HG02884 (cell line): ENCODE measurements around the gene SLC25A52.
A peak's percentile ranks its signal among the peaks of the same experiment; 100 is the strongest.
"Not testable (repeated sequence)": the region's sequence is repeated elsewhere in the genome, so short reads cannot be mapped to it uniquely, and the experiment has no call there.

Source experiments
- ATAC-seq: cut with Tn5 transposase; IDR thresholded peaks from one replicate; pipeline ENCODE4 v1.9.1; 2021; ENCODE audit warnings: mild to moderate bottlenecking, moderate library complexity; ENCODE audit not compliant: unreplicated experiment

SLC25A52 gene

GRCh38 chr18:31741097-31741735 lies 19.5 kb downstream of the SLC25A52 start:
- ATAC-seq: no peak

GRCh38 chr18:31740180-31740579 lies 20.5 kb downstream of the SLC25A52 start:
- no peak for ATAC-seq

GRCh38 chr18:31739651-31740050 lies 21.0 kb downstream of the SLC25A52 start:
- no peak for ATAC-seq

- ATAC-seq: no peak
Observed at GRCh38 chr18:31738460-31739407, 21.9 kb downstream of the SLC25A52 start.

- peak; percentile 84 for ATAC-seq
Observed at GRCh38 chr18:31736630-31737029, 24.1 kb downstream of the SLC25A52 start.

- no peak for ATAC-seq
Observed at GRCh38 chr18:31731628-31732027, 29.1 kb downstream of the SLC25A52 start.

- ATAC-seq: not testable (repeated sequence)
Observed at GRCh38 chr18:31729196-31729595, 31.5 kb downstream of the SLC25A52 start.

GRCh38 chr18:31723990-31724711 lies 36.5 kb downstream of the SLC25A52 start:
- no peak for ATAC-seq

- ATAC-seq: no peak
Observed at GRCh38 chr18:31723639-31723989, 37.1 kb downstream of the SLC25A52 start.

- peak; percentile 95 for ATAC-seq
Observed at GRCh38 chr18:31722369-31722957, 38.2 kb downstream of the SLC25A52 start.

GRCh38 chr18:31721601-31722000 lies 39.1 kb downstream of the SLC25A52 start:
- no peak for ATAC-seq

GRCh38 chr18:31720867-31721266 lies 39.8 kb downstream of the SLC25A52 start:
- no peak for ATAC-seq

GRCh38 chr18:31719363-31720006 lies 41.2 kb downstream of the SLC25A52 start:
- no peak for ATAC-seq

GRCh38 chr18:31718386-31718785 lies 42.3 kb downstream of the SLC25A52 start:
- ATAC-seq: no peak

GRCh38 chr18:31716362-31716761 lies 44.3 kb downstream of the SLC25A52 start:
- ATAC-seq: peak; percentile 88

GRCh38 chr18:31711365-31712172 lies 49.1 kb downstream of the SLC25A52 start:
- no peak for ATAC-seq

- ATAC-seq: peak; percentile 70
Observed at GRCh38 chr18:31710826-31711225, 49.9 kb downstream of the SLC25A52 start.
